HG02759 (cell line): ENCODE results near the gene DAAM1.

ENCODE experiments used
- ATAC-seq: cut with Tn5 transposase; IDR thresholded peaks from one replicate; pipeline ENCODE4 v1.9.1; 2021; ENCODE audit warnings: mild to moderate bottlenecking, moderate library complexity; ENCODE audit not compliant: unreplicated experiment

The DAAM1 gene

DNA sequence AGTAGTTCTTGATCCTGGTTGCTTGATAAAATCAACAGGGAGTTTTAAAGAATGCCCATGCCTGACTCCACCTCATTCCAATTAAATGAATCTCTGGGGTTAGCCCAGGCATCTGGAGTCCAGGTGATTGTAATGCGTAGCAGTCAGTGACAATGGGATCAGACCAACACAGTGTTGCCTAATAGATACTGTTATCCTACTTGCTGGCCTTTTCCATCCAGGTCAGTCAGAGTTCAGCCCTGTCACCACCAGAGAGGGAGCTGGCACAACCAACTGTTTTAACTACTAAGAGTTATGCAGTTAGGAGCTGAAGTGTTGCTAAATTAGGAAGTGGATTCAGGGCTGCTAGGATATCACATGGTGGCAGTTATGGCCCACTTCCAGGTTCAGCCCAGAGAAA is 169.6 kb downstream of the DAAM1 start:
- no peak for ATAC-seq

GRCh38 chr14:59358784-59359183 is 170.3 kb downstream of the DAAM1 start:
- ATAC-seq = no peak

GRCh38 chr14:59359431-59360124 is 171.1 kb downstream of the DAAM1 start:
- no peak for ATAC-seq

GRCh38 chr14:59360233-59360632 is 171.8 kb downstream of the DAAM1 start:
- no peak for ATAC-seq

GRCh38 chr14:59360923-59361794 is 172.7 kb downstream of the DAAM1 start:
- no peak for ATAC-seq

- no peak for ATAC-seq
These were observed 174.0 kb downstream of the DAAM1 start for GRCh38 chr14:59362513-59362912.

DNA sequence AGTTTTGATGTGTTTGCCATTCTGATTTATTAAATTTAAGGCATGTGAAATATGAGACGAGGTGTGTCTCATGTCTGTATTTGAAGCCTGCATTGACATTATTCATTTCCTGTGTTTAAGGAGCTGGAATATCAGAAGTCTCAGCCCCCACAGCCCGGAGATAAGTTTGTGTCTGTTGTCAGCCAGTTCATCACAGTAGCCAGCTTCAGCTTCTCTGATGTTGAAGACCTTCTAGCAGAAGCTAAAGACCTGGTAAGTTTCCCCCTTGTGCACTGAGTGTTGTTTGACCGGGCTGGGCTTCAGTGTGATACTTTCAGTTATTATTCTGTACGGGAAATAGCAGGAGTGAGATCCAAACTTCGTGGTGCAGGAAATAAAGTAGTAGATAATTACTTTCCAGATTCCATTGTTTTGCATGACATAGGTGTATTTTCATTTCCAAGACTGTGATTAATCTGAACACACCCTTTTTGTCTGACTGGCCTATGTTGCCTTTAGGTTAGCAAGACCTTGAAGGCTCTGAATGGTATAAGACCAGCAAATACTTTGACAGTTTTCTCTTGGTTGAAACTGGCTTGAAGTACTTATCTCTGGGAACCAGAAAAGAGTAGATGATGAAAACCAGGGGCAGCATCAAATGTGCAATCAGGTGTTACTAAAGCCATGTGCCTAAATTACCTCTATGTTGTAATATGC is 175.2 kb downstream of the DAAM1 start:
- ATAC-seq = no peak

DNA sequence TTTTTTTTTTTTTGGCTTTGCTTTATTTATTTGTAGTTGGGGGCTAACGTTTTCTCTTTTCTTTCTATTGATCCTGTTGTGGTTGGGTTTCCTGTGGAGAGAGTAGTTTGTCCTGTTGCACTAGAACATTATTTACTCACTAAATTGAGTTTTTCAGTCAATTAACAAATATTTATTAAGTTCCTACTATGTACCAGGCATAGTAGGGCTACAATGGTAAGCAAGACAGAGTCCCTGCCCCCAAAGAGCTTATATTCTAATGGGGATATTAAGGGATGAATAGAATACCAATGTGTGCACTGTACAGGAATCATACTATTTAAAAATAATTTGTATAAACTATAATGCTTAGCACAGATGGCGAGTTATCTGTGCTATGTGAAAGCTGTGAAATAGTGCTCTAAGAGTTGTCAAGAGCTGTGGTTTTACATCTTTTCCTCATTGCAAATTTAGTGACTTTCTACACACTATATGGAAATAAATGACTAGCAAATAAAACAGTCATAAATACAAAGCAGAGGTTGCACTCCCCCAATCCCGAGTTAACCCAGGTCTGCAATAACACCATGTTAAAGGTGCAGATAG is 181.8 kb downstream of the DAAM1 start:
- ATAC-seq = no peak

- ATAC-seq = no peak
These were observed 183.3 kb downstream of the DAAM1 start for GRCh38 chr14:59371771-59372170.

- no peak for ATAC-seq
These were observed 185.6 kb downstream of the DAAM1 start for GRCh38 chr14:59374048-59374447.

DNA sequence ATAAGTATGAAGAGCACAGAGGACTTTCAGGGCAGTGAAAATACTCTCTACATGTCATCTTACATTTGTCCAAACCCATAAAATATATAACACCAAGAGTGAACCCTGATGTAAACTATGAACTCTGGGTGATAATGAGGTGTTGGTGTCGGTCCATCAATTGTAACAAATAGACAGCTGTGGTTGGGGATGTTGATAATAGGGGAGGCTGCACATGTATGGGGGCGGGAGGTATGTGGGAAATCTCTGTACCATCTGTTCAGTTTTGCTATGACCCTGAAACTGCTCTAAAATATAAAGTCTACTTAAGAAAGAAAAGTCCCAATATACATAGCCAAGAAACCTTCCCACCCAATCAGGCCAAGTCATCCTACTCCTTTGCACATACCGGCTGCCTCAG is 188.2 kb downstream of the DAAM1 start:
- ATAC-seq = peak; percentile 60

- ATAC-seq = no peak
These were observed 189.0 kb downstream of the DAAM1 start for GRCh38 chr14:59377491-59377890.

- ATAC-seq = no peak
These were observed 189.6 kb downstream of the DAAM1 start for GRCh38 chr14:59377991-59378601.

GRCh38 chr14:59389936-59390335 is 201.5 kb downstream of the DAAM1 start:
- no peak for ATAC-seq

DNA sequence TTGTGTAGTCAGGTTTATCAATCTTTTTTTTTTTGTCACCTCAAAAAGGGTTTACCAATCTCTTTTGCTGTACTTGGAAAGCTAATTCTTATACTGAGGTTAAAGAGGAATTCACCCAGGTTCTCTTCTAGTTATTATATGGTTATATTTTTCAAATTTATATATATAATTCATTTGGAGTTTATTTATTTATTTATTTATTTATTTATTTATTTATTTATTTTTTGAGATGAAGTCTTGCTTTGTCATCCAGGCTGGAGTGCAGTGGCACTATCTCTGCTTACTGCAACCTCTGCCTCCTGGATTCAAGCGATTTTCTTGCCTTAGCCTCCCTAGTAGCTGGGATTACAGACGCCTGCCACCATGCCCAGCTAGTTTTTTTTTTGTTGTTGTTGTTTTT is 202.9 kb downstream of the DAAM1 start:
- ATAC-seq = no peak

DNA sequence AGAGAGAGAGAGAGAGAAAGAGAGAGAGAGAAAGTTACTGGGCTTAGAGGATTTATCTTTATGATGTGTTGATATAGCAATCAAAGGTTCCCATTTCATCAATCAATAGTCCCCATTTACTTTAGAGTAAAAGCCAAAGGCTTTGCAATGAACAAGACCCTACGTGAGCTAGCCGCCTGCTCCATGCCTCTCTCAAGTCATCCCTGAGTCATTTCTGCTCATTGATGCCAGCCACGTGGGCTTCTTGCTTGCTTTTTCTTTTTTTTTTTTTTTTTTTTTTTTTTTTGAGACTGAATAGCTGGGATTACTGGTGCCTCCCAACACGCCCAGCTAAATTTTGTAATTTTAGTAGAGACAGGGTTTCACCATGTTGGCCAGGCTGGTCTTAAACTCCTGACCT is 205.8 kb downstream of the DAAM1 start:
- ATAC-seq = no peak

- ATAC-seq = no peak
These were observed 207.2 kb downstream of the DAAM1 start for GRCh38 chr14:59395672-59396071.

GRCh38 chr14:59398841-59399240 is 210.4 kb downstream of the DAAM1 start:
- ATAC-seq = no peak

- no peak for ATAC-seq
These were observed 218.2 kb downstream of the DAAM1 start for GRCh38 chr14:59406454-59407245.
